GM12891 (cell line): ENCODE measurements around the gene IGFL4.

ENCODE experiments used
- POLR2A ChIP-seq: IDR thresholded peaks from 2 replicates; pipeline ENCODE4 v1.6.1; 2011; ENCODE audit warnings: low read depth, low read length, control low read depth
- POLR2AphosphoS5 ChIP-seq: IDR thresholded peaks from 2 replicates; pipeline ENCODE4 v1.6.1; 2011; ENCODE audit warnings: low read depth, low read length, control low read depth
- TAF1 ChIP-seq: IDR thresholded peaks from 2 replicates; pipeline ENCODE4 v1.6.1; 2011; ENCODE audit warnings: low read depth, low read length, control low read depth

DNA sequence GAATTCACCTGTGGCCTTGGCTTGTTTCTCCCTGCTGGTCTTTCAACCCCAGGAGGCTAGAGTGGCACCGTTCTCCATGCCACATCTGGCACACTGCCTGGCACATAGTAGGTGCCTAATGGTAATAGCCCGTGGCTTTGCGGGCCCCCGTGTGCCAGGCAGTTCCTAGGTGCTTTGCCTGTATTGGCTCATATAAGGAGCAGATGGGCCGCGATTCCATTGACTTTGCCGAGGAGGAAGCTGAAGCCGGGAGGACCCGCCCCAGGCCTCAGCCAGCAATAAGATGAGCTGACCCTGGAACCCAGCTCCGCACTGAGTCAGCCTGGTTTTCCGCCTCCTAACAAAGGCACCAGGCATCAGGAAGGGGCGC, 18.8 kb downstream of the IGFL4 start:
- TF ChIP-seq TAF1 (no peak), POLR2AphosphoS5 (no peak), POLR2A (no peak)
